ENCODE data around the gene TADA1. TPM values are rescaled to one million over a fixed set of nuclear protein-coding genes. Genes with fewer than 3 reads are reported as not detected.
A peak's percentile ranks its signal among the peaks of the same experiment; 100 is the strongest.
"Not testable (repeated sequence)": the region's sequence is repeated elsewhere in the genome, so short reads cannot be mapped to it uniquely, and the experiment has no call there.

TADA1 gene
- total RNA-seq, 2 donors from 2014 or later = 10.1 to 12.1 TPM

DNA sequence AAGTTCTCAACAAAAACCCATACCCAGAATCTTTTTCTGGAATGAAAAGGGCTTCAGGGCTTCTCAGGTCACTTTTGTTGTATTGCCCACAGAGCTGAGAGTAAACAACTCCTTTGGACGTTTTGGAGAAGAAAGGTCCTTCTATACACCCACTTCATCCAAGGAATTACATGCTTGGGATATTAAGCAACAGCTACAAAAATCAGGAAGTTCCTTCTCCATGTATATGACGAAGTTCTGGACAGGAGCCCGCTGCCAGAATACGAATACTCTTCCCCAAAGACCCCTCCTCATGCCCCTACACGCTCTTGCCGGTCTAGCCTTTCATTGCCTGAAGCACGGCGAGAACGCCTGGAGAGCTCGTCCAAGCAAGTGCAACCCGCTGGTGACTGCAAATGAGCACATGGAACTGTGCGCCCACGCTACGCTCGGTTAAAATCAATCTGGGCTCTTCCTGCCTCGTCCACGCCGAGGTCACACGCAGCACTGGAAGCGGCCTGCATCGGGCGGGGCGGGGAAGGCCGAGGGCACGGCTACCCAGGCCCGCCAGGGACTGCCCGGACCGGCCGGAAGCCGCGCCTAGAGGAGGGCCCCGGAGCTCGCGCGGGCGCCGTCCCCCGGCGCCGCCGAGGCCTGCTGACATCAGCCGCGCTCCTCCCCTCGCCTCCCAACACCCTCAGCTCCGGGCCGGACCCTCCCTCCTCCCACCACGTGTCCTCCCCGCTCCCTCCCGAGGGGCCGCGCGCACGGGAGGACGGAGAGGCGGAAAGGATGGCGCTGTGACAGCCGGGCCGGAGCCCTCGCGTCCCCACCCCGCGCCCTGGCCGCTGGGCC lies 37.1 kb downstream of the TADA1 start, which contains the start of gene POGK:
POGK (plus strand) TSS at position 710 of the 834 bp plus-strand sequence. CDS start 1,482 bp downstream, outside the sequence.
- intact Hi-C loops (cut with DNase I) = no loop called here

DNA sequence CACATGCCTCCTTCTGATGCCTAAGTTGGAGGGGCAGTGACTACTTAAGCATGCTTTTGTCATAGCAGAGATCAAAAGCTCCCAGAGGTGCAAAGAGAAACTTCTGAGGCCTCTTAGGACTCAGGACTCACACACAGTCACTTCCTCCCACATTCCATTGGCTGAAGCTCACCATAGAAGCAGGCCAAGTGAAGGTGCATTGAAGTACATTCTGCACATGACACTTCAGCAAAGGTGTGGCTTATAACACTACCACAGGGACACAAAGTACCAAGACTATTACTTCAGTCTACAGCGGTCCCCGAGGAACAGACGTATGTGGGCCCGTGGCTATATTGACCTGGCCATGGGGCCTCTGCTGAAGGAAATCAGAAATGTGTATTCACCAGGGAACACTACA lies 39.3 kb downstream of the TADA1 start:
- TF ChIP-seq, protein P1, sequence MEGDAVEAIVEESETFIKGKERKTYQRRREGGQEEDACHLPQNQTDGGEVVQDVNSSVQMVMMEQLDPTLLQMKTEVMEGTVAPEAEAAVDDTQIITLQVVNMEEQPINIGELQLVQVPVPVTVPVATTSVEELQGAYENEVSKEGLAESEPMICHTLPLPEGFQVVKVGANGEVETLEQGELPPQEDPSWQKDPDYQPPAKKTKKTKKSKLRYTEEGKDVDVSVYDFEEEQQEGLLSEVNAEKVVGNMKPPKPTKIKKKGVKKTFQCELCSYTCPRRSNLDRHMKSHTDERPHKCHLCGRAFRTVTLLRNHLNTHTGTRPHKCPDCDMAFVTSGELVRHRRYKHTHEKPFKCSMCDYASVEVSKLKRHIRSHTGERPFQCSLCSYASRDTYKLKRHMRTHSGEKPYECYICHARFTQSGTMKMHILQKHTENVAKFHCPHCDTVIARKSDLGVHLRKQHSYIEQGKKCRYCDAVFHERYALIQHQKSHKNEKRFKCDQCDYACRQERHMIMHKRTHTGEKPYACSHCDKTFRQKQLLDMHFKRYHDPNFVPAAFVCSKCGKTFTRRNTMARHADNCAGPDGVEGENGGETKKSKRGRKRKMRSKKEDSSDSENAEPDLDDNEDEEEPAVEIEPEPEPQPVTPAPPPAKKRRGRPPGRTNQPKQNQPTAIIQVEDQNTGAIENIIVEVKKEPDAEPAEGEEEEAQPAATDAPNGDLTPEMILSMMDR (IDR thresholded peaks at IDR 0.05) = no peak
- intact Hi-C loops (cut with DNase I) = no loop called here
- no peak for DNase-seq
- Histone ChIP-seq H3K36me3 (no peaks in the 10 kb centered on the region), H3K9ac (ENCODE audit: low read depth in 2 of 2, low read length in 2 of 2) (no peak overlapping the region), H3K4me1 (peaks cover 11% of the 10 kb centered on the region), H3K9me3 (no peaks in the 10 kb centered on the region), H3K4me3 (no peak overlapping the region), H3K27me3 (no peaks in the 10 kb centered on the region), H3K27ac (no peak overlapping the region)

More for the DNA sequence above, 37.1 kb downstream of the TADA1 start, which contains the start of gene POGK:
- TF ChIP-seq, protein P1 (IDR thresholded peaks at IDR 0.05) = no peak
- Histone ChIP-seq H3K27me3 (no peaks in the 10 kb centered on the region), H3K4me3 (peak within 1 kb of the TSS; percentile 65), H3K4me1 (peaks cover 21% of the 10 kb centered on the region), H3K9me3 (no peaks in the 10 kb centered on the region), H3K36me3 (peaks cover 6% of the 10 kb centered on the region), H3K27ac (peak within 1 kb of the TSS; percentile 90), H3K9ac (ENCODE audit: low read depth in 2 of 2, low read length in 2 of 2) (peak within 1 kb of the TSS; percentile 89 to 92)
- peak; percentile 91 for DNase-seq

DNA sequence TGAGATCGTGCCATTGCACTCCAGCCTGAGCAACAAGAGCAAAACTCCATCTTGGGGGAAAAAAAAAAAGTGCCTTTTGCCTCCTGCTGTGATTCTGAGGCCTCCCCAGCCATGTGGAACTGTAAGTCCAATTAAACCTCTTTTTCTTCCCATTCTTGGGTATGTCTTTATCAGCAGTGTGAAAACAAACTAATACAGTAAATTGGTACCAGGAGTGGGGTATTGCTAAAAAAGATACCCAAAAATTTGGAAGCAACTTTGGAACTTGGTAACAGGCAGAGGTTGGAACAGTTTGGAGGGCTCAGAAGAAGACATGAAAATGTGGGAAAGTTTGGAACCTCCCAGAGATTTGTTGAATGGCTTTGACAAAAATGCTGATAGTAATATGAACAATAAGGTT lies 46.3 kb downstream of the TADA1 start:
- H3K36me3 ChIP-seq; intact Hi-C loops (cut with DNase I); DNase-seq; H3K27ac ChIP-seq; H3K4me3 ChIP-seq; H3K9me3 ChIP-seq; H3K27me3 ChIP-seq; H3K4me1 ChIP-seq; H3K9ac ChIP-seq (ENCODE audit: low read depth in 2 of 2, low read length in 2 of 2): not testable (repeated sequence)

DNA sequence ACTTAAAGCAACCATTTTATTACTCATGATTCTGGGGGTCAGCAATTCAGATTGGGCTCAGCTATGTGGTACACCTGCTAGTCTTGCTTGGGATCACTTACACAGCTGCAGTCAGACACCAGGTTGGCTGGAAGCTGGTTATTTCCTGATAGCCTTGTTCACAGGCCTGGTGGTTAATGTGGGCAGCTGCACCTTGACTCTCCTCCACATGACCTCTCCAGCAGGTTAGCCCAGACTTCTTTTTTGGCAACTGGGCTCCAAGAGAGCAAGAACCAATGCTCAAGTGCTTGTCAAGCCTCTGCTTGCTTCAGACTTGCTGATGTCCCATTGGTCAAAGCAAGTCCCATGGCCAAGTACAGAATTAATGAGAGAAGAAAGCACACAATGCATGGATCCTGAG lies 48.6 kb downstream of the TADA1 start:
- TF ChIP-seq, protein P1 (IDR thresholded peaks at IDR 0.05) = no peak
- Histone ChIP-seq H3K27ac (no peak overlapping the region), H3K9ac (ENCODE audit: low read depth in 2 of 2, low read length in 2 of 2) (no peak overlapping the region), H3K4me1 (no peaks in the 10 kb centered on the region), H3K9me3 (no peaks in the 10 kb centered on the region), H3K4me3 (no peak overlapping the region), H3K27me3 (no peaks in the 10 kb centered on the region), H3K36me3 (no peaks in the 10 kb centered on the region)
- no peak for DNase-seq
- intact Hi-C loops (cut with DNase I) = no loop called here

DNA sequence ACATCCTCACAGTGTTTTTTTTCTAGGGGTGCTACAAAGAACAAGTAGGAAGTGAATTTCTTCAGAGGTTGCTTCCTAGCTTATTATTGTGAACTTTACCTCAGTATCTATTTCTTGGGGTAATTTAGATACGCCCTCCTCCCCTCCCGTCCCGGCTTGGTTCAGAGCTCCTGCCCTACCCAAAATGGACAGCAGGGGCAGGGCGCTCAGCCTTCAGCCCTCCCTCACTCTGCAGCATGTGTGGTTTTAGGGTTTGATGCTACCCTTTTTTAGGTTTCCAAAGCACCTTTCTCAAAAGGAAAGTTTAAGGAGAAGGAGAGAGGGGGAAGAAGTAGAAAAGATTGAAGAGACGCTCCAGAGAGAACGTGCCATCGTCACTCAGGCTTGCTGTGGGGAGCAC lies 53.7 kb downstream of the TADA1 start:
- Histone ChIP-seq H3K27ac (no peak overlapping the region), H3K27me3 (no peaks in the 10 kb centered on the region), H3K9me3 (no peaks in the 10 kb centered on the region), H3K36me3 (no peaks in the 10 kb centered on the region), H3K9ac (ENCODE audit: low read depth in 2 of 2, low read length in 2 of 2) (no peak overlapping the region), H3K4me3 (no peak overlapping the region), H3K4me1 (no peaks in the 10 kb centered on the region)
- DNase-seq = no peak
- intact Hi-C loops (cut with DNase I) = no loop called here
- TF ChIP-seq, protein P1 (IDR thresholded peaks at IDR 0.05) = no peak

DNA sequence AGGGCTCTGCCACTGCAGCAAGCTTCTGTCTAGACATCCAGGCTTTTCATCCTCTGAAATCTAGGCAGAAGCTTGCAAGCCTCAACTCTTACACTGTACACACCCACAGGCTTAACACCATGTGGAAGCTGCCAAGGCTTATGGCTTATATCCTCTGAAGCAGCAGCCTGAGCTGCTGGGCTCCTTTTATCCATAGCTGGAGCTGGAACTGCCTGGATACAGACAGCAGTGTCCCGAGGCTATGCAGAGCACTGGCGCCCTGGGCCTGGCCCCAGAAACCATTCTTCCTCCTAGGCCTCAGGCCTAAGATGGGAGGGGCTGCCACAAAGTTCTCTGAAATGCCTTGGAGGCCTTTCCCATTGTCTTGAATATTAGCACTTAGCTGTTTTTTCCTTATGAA lies 56.1 kb downstream of the TADA1 start:
- Histone ChIP-seq H3K9me3 (no peaks in the 10 kb centered on the region), H3K27me3 (no peaks in the 10 kb centered on the region), H3K27ac (no peak overlapping the region), H3K4me3 (no peak overlapping the region), H3K36me3 (no peaks in the 10 kb centered on the region), H3K9ac (ENCODE audit: low read depth in 2 of 2, low read length in 2 of 2) (no peak overlapping the region), H3K4me1 (no peaks in the 10 kb centered on the region)
- DNase-seq = no peak
- intact Hi-C loops (cut with DNase I) = no loop called here
- TF ChIP-seq, protein P1 (IDR thresholded peaks at IDR 0.05) = no peak

All from colonic mucosa (tissue), 4 donors.